Uterus (tissue), 4 donors: ENCODE data around the gene MB. TPM values are rescaled to one million over a fixed set of nuclear protein-coding genes. Genes with fewer than 3 reads are reported as not detected.

Experiments
- DNase-seq, 2 donors: peaks; one replicate each; pipeline ENCODE4 v3.0.0-alpha.2; 2019 to 2020
- H3K27ac ChIP-seq, 2 donors: fragments of 200-600 bp; sonication (generic); 1 replicate in 1 of 2; 2 replicates in 1 of 2; pipeline ENCODE4 v1.5.1; 2016 to 2018
- H3K27me3 ChIP-seq, 2 donors: fragments of 200-600 bp; sonication (generic); one replicate each; pipeline ENCODE4 v1.5.1; 2018 to 2019; ENCODE audit warnings: control low read depth in 1 of 2
- H3K36me3 ChIP-seq, 2 donors: fragments of 200-600 bp; sonication (generic); one replicate each; pipeline ENCODE4 v1.5.1; 2019; ENCODE audit warnings: control low read depth in 1 of 2
- H3K4me1 ChIP-seq, 2 donors: fragments of 200-600 bp; sonication (generic); one replicate each; pipeline ENCODE4 v1.5.1; 2018 to 2019; ENCODE audit warnings: control low read depth in 1 of 2
- H3K4me3 ChIP-seq, 2 donors: fragments of 200-600 bp; sonication (generic); 1 replicate in 1 of 2; 2 replicates in 1 of 2; pipeline ENCODE4 v1.5.1; 2018 to 2019; ENCODE audit warnings: mild to moderate bottlenecking in 1 of 2
- H3K9me3 ChIP-seq, 2 donors: fragments of 200-600 bp; sonication (generic); one replicate each; pipeline ENCODE4 v1.5.1; 2019; ENCODE audit warnings: control low read depth in 1 of 2
- POLR2A ChIP-seq, 2 donors: fragments of 450-650 bp; IDR thresholded peaks; one replicate each; pipeline ENCODE4 v1.6.1; 2016; ENCODE audit warnings: antibody characterized with exemption in 2 of 2, mild to moderate bottlenecking in 1 of 2, moderate library complexity in 1 of 2
- intact Hi-C: fragments of 100-400 bp; cut with DNase I; formaldehyde crosslinking; loops from one replicate; pipeline ENCODE4 v1.15.1; 2023; ENCODE audit warnings: low total_unique reads
- total RNA-seq, 4 donors: library from RNA; depleted of rRNA in 3 of 4; stranded (reverse); fragments of >200 nt in 3 of 4; gene quantifications; one replicate each; pipeline versions ENCODE4 v1.1.0 to v1.2.4, GENCODE V29; 2014 to 2023
- TF ChIP-seq, protein P1 (sequence below), 4 experiments: fragments of 200-600 bp in 2 of 4; fragments of 450-650 bp in 2 of 4; sonication (generic) in 2 of 4; IDR thresholded peaks; one replicate each; pipeline ENCODE4 v1.5.1; 2016 to 2019; ENCODE audit warnings: antibody characterized with exemption in 4 of 4, mild to moderate bottlenecking in 2 of 4, moderate library complexity in 1 of 4
- donor health status: DM: yes; HTN: yes; CAD: no.

The MB gene
- total RNA-seq, 4 donors from 2014 or later = 1.8 to 2.5 TPM; not detected in 2

DNA sequence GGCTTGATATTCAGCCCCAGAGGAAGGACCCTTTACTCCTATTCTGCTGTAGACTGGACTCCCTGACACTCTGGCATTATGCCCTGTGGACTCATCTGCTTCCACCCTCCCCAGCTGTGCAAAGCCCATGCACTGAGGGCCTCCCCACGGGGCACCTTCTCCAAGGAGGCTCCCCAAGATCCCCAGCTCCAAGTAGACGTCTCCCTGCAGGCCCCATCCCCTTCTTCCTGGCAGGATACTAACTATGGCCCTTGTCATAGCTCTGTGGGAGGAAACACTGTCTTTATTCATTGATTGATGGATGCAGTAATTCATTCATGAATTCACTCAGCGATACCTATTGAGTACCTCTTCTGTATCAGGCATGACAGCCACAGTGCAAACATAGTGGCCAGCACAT is 15.8 kb upstream of the MB start:
- Histone ChIP-seq H3K27me3 (no peaks in the 10 kb centered on the region), H3K27ac (no peak overlapping the region), H3K9me3 (no peaks in the 10 kb centered on the region), H3K36me3 (no peaks in the 10 kb centered on the region), H3K4me1 (peaks cover 3 to 7% of the 10 kb centered on the region in 2 donors), H3K4me3 (no peak overlapping the region)
- intact Hi-C loops = loop anchor here (10.0 kb wide), 1 partner anchor 202 kb away; no protein-coding TSS in a partner anchor
- no peak for DNase-seq
- TF ChIP-seq POLR2A (IDR thresholded peaks at IDR 0.05) = no peak
- TF ChIP-seq, protein P1, sequence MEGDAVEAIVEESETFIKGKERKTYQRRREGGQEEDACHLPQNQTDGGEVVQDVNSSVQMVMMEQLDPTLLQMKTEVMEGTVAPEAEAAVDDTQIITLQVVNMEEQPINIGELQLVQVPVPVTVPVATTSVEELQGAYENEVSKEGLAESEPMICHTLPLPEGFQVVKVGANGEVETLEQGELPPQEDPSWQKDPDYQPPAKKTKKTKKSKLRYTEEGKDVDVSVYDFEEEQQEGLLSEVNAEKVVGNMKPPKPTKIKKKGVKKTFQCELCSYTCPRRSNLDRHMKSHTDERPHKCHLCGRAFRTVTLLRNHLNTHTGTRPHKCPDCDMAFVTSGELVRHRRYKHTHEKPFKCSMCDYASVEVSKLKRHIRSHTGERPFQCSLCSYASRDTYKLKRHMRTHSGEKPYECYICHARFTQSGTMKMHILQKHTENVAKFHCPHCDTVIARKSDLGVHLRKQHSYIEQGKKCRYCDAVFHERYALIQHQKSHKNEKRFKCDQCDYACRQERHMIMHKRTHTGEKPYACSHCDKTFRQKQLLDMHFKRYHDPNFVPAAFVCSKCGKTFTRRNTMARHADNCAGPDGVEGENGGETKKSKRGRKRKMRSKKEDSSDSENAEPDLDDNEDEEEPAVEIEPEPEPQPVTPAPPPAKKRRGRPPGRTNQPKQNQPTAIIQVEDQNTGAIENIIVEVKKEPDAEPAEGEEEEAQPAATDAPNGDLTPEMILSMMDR (IDR thresholded peaks at IDR 0.05) = no peak

DNA sequence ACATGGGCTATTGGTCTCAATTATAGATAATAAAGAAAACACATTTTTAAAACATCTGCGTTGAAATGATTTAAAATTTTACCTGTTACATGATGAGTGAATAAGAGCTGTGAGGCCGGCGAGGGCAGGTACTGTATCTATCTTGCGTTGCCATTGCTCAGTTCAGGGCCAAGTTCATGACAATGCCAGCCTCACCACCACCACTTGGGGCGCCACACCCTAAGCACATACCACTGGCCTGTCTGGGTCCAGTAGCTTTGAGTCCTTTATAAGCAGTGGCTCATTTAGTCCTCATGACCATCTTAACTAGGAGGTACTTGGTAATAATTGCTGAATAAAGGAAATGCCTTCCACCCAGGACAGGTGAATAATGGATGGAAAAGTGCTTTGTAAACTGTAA is 14.5 kb upstream of the MB start:
- no peak for DNase-seq
- TF ChIP-seq, protein P1 (IDR thresholded peaks at IDR 0.05) = peak in 1 of 4 experiments; percentile 12
- TF ChIP-seq POLR2A (IDR thresholded peaks at IDR 0.05) = no peak
- intact Hi-C loops = loop anchor here (10.0 kb wide), 1 partner anchor 203 kb away; no protein-coding TSS in a partner anchor
- H3K27me3 ChIP-seq = no peaks in the 10 kb centered on the region
- H3K4me3 ChIP-seq = no peak overlapping the region
- H3K4me1 ChIP-seq = no peaks in the 10 kb centered on the region
- no peak overlapping the region for H3K27ac ChIP-seq
- no peaks in the 10 kb centered on the region for H3K9me3 ChIP-seq
- no peaks in the 10 kb centered on the region for H3K36me3 ChIP-seq

DNA sequence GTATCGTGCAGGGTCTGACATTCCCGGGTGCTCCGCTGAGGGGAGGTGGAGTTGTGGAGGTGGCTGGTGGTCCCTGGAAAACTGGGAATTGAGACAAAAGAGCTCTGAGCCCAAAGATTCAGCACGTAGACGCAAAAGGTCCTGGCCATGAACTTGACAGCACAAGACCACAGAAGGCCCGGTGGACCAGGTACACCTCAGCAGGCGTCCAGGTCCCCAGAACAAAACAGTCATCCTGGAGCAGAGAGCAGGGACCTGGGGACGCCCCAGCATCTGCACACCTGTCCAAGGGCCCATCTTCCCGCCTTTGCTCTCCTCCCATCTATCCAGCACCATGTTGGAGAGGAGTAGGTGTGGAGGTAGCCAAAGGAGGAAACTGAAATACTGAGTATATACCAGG is 13.8 kb upstream of the MB start:
- intact Hi-C loops = loop anchor here (10.0 kb wide), 1 partner anchor 204 kb away; no protein-coding TSS in a partner anchor
- H3K27ac ChIP-seq = peak overlapping the region; percentile 91 to 94
- no peak for DNase-seq
- H3K4me3 ChIP-seq = no peak overlapping the region
- H3K27me3 ChIP-seq = no peaks in the 10 kb centered on the region
- H3K4me1 ChIP-seq = no peaks in the 10 kb centered on the region
- no peaks in the 10 kb centered on the region for H3K9me3 ChIP-seq
- H3K36me3 ChIP-seq = no peaks in the 10 kb centered on the region
- TF ChIP-seq, protein P1 (IDR thresholded peaks at IDR 0.05) = no peak
- TF ChIP-seq POLR2A (IDR thresholded peaks at IDR 0.05) = no peak

DNA sequence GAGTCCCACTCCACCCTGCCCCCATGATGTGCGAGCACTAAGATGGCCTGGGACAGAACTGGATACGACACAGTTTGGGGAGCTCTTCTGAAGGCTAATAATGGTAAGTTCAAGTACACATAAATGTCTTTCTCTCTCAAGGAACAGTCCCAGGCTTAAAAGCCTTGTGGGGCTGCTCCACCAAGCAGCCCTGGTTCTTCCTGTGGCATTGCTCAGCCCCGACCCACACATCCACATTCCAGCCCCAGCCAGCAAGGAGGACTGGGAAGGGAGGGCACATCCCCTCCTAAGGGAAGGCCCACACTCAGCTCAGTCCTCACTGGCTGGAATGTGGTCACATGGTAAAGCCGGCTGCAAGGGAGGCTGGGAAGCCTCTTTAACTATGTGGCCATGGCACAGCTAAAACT is 13.3 kb upstream of the MB start:
- no peaks in the 10 kb centered on the region for H3K9me3 ChIP-seq
- no peaks in the 10 kb centered on the region for H3K4me1 ChIP-seq
- no peak overlapping the region for H3K4me3 ChIP-seq
- intact Hi-C loops = loop anchor here (10.0 kb wide), 1 partner anchor 204 kb away; no protein-coding TSS in a partner anchor
- TF ChIP-seq, protein P1 (IDR thresholded peaks at IDR 0.05) = no peak
- no peak for TF ChIP-seq POLR2A (IDR thresholded peaks at IDR 0.05)
- H3K27ac ChIP-seq = peak overlapping the region; percentile 91 to 94
- no peaks in the 10 kb centered on the region for H3K27me3 ChIP-seq
- peak in 1 of 2 donors; percentile 39 for DNase-seq
- H3K36me3 ChIP-seq = no peaks in the 10 kb centered on the region

DNA sequence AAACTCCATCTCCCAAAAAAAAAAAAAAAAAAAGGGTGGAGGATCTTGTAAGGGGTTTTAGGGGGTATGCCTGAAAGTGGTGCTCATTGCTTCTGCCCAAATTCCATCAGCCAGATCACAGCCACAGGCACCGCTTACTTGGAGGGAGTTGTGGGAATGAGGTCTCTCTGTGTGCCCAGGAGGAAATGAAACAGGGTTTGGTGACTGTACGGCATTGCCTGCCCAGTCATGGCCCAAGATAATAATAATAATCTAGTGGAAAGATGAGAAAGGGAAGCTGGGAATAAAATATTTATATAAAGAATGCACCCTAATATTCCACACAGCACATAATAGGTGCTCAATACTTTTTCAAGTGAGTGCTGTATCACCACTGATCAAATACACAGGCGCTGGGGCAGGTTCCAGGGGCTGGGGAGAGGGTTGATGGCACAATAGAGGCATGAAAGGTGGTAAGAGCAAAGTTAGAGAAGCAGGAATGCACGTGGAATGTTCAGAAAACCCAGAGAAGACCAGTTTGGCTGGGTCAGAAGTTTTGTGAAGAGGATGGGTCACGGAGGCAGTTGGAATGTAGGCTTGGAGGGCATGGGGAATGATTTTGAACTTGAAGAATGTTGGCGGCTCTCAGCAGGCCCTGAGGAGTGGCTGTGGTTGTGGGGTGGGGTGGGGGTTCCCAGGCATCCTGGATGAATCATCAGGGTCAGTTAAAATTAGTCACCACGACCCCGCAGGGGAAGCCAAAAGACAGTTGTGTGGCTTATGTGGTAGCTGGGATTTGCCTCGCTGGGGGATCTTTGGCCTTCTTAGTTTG is 12.5 kb upstream of the MB start:
- Histone ChIP-seq H3K9me3 (no peaks in the 10 kb centered on the region), H3K36me3 (no peaks in the 10 kb centered on the region), H3K4me3 (no peak overlapping the region), H3K4me1 (no peaks in the 10 kb centered on the region), H3K27me3 (no peaks in the 10 kb centered on the region), H3K27ac (peak overlapping the region; percentile 91 to 94)
- intact Hi-C loops = loop anchor here (10.0 kb wide), 2 partner anchors 205 to 295 kb away; no protein-coding TSS in a partner anchor
- TF ChIP-seq, protein P1 (IDR thresholded peaks at IDR 0.05) = no peak
- peak in 1 of 2 donors; percentile 12 for TF ChIP-seq POLR2A (IDR thresholded peaks at IDR 0.05)
- DNase-seq = peak; percentile 89 to 94
